Activated T-cell treated with anti-CD3 and anti-CD28 coated beads for 1 hour (primary cell): ENCODE results near the gene ARHGEF7.

Source experiments
- DNase-seq: peaks from one replicate; pipeline ENCODE4 v3.0.0-alpha.2; 2020; ENCODE audit warnings: low read depth

ARHGEF7 gene

DNA sequence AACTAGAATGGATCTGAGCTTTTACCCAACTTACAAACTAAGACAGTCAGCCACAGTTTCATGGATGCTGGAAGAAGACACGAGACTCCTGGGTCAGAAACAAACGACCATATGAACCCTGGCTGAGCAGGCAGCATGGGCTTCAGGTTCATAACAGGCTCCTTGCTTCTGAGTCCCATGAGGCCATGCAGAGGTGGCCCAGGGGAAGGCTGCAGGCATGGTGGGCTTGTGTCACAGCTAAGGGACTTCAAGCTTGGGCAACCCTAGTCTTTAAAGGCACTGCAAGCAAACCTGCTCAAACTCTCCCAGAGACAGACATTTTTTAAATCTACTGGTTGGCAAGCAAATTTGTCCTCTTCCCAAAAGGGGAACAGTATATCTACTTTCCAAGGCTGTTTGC, 5.1 kb upstream of the ARHGEF7 start:
- no peak for DNase-seq

DNA sequence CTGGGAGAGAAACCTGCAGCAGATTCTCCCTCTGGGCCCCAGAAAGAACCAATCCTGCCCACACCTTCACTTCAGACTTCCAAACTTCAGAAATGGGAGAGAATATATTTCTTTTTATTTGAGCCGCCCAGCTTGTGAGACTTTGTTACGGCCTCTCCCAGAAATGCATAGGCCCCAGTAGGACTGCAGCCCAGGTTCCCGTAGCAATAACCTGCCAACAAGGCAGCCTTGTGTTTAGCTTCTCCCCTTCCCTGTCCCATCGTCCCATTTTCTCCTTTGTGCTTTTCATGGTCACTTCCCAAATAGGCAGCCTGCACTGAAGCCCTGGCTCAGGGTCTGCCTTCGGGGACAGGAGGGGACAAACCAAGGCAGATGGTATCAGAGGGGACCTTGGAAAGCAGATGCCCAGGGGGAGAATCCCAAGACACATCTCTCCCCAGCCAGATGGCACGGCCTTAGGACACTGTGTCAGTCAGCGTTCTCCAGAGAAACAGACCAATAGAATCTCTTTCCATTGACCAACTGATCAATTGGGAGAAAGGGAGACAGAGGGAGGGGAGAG, 3.7 kb upstream of the ARHGEF7 start:
- DNase-seq, result no peak

GRCh38 chr13:111112196-111112595, 2.9 kb upstream of the ARHGEF7 start:
- no peak for DNase-seq

GRCh38 chr13:111114362-111115060, 599 bp upstream of the ARHGEF7 start:
- no peak for DNase-seq

DNA sequence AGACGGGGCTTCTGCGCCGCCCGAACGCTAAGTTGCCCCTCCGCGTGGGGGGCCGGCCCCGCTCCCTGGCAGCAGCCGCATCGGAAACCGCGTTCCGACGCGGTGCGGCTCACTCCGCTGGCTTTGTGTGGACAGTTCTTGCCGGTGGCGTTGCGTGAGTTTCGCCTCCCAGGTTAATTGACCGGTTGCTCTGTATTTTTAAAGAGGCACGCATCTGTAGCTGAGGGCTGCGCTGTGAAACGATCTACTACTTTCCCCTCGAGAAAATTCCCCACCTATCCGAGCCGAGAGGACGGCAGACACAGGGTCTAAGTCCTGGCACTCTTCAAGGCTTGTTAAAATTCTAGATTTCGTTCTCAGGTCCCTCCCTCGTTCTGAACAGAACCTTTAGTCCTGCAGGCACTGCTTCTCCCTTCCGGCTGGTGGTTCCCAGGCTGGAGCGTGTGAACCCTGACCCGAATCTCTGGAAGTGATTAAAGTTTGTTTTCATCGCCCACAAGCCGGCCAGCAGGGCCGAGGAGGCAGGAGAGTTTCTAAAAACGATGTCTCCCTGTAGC, 933 bp downstream of the ARHGEF7 start:
- no peak for DNase-seq

GRCh38 chr13:111116856-111117255, 1.7 kb downstream of the ARHGEF7 start:
- no peak for DNase-seq

- no peak for DNase-seq
Observed at GRCh38 chr13:111117289-111117688, 2.2 kb downstream of the ARHGEF7 start.

GRCh38 chr13:111117961-111118360, 2.9 kb downstream of the ARHGEF7 start:
- no peak for DNase-seq

GRCh38 chr13:111118898-111119607, 3.9 kb downstream of the ARHGEF7 start:
- no peak for DNase-seq

GRCh38 chr13:111119966-111120365, 4.9 kb downstream of the ARHGEF7 start:
- DNase-seq, result no peak

- DNase-seq, result no peak
Observed at GRCh38 chr13:111120422-111120821, 5.3 kb downstream of the ARHGEF7 start.

DNA sequence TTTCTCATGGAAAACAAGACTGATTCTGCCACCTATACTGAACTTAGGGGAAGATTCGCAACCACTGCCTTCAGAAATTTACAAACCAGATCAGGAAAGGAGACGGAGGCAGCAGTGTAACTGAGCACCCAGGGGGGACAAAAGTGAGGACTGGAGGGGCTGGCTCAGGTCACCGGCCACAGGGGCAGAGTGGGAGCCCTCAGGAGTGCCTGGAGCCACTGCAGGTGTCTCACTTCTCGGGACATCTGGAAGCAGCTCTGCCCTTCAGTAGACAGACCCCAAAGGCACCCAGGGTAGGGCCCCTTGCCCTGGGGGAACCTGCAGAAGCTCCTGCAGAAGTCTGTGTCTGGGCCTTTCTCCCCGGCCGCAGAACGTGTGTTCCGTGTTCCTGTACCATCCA, 5.8 kb downstream of the ARHGEF7 start:
- no peak for DNase-seq

GRCh38 chr13:111121506-111121905, 6.4 kb downstream of the ARHGEF7 start:
- no peak for DNase-seq

- no peak for DNase-seq
Observed at GRCh38 chr13:111122056-111122455, 6.9 kb downstream of the ARHGEF7 start.

DNA sequence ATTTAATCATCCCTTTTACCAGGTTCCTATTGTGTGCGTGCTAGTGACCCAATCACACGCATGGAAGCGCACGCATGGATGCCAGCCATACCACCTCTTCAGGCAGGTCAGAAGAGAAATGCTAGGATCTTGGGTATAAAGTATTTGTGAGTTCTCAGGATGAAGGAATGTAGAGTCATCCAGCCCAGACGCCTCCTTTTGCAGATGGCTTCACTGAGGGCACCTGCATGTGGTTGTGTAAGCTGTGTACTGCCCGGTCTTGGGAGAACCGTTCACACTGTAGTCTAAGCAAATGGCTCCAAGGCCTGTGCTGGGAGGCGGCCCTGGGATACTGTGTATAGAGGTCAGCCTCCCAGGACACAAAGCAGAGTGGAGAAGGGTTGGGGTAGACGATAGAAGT, 7.5 kb downstream of the ARHGEF7 start:
- DNase-seq, result no peak

GRCh38 chr13:111123221-111123620, 8.1 kb downstream of the ARHGEF7 start:
- DNase-seq, result no peak

- no peak for DNase-seq
Observed at GRCh38 chr13:111123649-111124048, 8.5 kb downstream of the ARHGEF7 start.

DNA sequence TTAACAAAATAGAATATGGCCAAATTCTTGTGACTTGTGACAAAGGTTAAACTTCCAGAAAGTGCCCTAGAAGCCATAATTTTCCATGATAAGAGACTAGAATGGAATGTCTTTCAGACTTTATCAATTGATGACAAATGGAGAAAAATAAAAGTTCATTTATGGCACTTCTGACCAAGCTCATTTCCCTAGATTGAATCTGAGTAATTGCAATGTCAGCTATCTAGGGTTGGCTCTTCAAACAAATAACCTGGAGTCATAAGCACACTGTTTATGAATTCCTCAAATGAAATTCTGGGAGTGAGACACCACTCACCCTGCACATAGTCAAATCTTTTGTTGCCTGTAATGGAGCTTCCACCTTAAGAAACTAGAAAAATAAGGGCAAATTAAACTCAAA, 11.4 kb downstream of the ARHGEF7 start:
- no peak for DNase-seq

DNA sequence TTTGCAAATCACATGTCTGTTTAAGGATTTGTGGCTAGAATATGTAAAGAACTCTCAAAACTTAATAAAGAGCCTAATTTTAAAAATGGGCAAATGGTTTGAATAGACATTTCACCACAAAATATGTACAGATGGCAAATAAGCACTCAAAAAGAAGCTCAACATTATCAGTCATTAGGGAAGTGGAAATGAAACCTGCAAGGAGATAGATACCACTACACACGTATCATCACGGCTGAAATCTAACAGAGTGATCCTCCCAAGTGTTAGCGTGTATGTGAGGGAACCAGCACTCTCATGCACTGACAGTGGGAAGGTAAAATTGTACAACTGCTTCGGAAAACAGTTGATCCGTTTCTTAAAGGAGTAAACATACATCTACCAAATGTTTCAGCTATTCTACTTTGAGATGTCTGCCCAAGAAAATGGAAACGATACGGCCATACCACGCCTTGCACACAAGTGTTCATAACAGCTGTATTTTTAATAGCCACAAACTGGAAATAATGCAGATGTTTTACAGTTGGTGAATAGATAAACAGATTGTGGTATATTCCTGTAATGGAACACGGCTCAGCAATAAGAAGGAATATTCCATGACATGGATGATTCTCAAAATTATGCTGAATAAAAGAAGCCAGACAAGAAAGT, 14.5 kb downstream of the ARHGEF7 start:
- DNase-seq, result no peak

DNA sequence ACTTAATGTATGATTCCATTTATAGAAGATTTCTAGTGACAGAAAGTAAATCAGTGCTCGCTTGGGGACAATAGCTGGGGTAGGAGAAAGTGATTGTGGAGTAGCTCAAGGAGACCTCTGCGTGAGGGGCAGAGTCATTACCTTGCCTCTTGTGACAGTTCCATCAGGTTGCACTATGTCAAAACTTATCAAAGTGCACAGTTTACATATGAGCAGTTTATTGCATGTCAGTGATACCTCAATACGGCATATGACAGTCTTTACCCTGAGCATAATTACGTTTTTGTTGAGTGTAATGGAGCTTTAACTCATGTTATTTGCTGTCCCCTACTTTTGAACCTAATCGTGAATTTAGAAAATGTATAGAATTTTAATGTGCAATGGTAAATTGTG, 15.0 kb downstream of the ARHGEF7 start:
- DNase-seq, result no peak

GRCh38 chr13:111131048-111131447, 15.9 kb downstream of the ARHGEF7 start:
- no peak for DNase-seq

GRCh38 chr13:111131611-111132010, 16.5 kb downstream of the ARHGEF7 start:
- DNase-seq, result no peak

DNA sequence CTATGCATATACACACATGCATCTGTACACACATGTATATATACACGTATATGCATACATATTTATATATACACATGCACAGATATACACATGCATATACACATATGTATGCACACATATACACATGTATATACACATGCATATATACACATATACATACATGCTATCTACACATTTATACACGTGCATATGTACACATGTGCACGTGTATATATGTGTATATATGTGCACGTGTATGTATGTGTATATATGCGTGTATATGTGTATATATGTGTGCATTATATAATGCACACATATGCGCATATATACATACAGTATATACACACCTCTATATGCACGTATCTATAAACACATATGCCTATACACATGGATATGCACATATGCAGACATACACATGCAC, 17.8 kb downstream of the ARHGEF7 start:
- DNase-seq, result no peak
